Type B pancreatic cell (in vitro differentiated cells): Measurements from ENCODE around the gene MRPL3. TPM values are rescaled to one million over a fixed set of nuclear protein-coding genes. Genes with fewer than 3 reads are reported as not detected.

Source experiments
- DNase-seq: peaks from one replicate; pipeline ENCODE4 v3.0.0; 2021; ENCODE audit warnings: mixed read lengths; ENCODE audit not compliant: unreplicated experiment; ENCODE audit errors: extremely low spot score
- H3K27ac Mint-ChIP-seq: 2 replicates; pipeline ENCODE4 v1.8.0; 2021; ENCODE audit warnings: mild to moderate bottlenecking, mixed read lengths
- H3K27me3 Mint-ChIP-seq: 2 replicates; pipeline ENCODE4 v1.8.0; 2021; ENCODE audit warnings: mixed read lengths
- H3K36me3 Mint-ChIP-seq: 2 replicates; pipeline ENCODE4 v1.8.0; 2021; ENCODE audit warnings: mixed read lengths
- H3K4me1 Mint-ChIP-seq: one replicate; pipeline ENCODE4 v1.8.0; 2021; ENCODE audit warnings: mixed read lengths; ENCODE audit not compliant: unreplicated experiment
- H3K4me3 Mint-ChIP-seq: 2 replicates; pipeline ENCODE4 v1.8.0; 2021; ENCODE audit warnings: mild to moderate bottlenecking, mixed read lengths
- H3K9me3 Mint-ChIP-seq: 2 replicates; pipeline ENCODE4 v1.8.0; 2021; ENCODE audit warnings: mixed read lengths
- CTCF ChIP-seq: fragments of 200-600 bp; sonication (generic); conservative IDR thresholded peaks from 2 replicates; pipeline ENCODE4 v1.5.0; 2021; ENCODE audit warnings: antibody characterized with exemption, mild to moderate bottlenecking
- total RNA-seq: library from RNA; stranded (reverse); gene quantifications from 2 replicates; pipeline ENCODE4 v1.2.1, GENCODE V29; 2021; ENCODE audit warnings: low replicate concordance

The MRPL3 gene
- total RNA-seq, 1 donor from 2014 or later: 96.2 TPM

GRCh38 chr3:131480116-131480515 is 22.7 kb downstream of the MRPL3 start:
- no peaks in the 10 kb centered on the region for H3K4me1 Mint-ChIP-seq
- H3K36me3 Mint-ChIP-seq: peaks cover 18% of the 10 kb centered on the region
- TF ChIP-seq CTCF: no peak
- DNase-seq: no peak
- no peak overlapping the region for H3K4me3 Mint-ChIP-seq
- no peaks in the 10 kb centered on the region for H3K27me3 Mint-ChIP-seq
- H3K27ac Mint-ChIP-seq: no peak overlapping the region
- no peaks in the 10 kb centered on the region for H3K9me3 Mint-ChIP-seq

- peaks cover 34% of the 10 kb centered on the region for H3K36me3 Mint-ChIP-seq
- H3K4me3 Mint-ChIP-seq: no peak overlapping the region
- DNase-seq: no peak
- no peaks in the 10 kb centered on the region for H3K9me3 Mint-ChIP-seq
- TF ChIP-seq CTCF: no peak
- H3K4me1 Mint-ChIP-seq: no peaks in the 10 kb centered on the region
- H3K27me3 Mint-ChIP-seq: no peaks in the 10 kb centered on the region
- no peak overlapping the region for H3K27ac Mint-ChIP-seq
Measured at GRCh38 chr3:131477813-131478212, 25.0 kb downstream of the MRPL3 start.

- Mint-ChIP-seq H3K27me3 (no peaks in the 10 kb centered on the region), H3K9me3 (no peaks in the 10 kb centered on the region), H3K27ac (no peak overlapping the region), H3K4me1 (no peaks in the 10 kb centered on the region), H3K4me3 (no peak overlapping the region), H3K36me3 (peaks cover 39% of the 10 kb centered on the region)
- DNase-seq: no peak
- no peak for TF ChIP-seq CTCF
Measured at GRCh38 chr3:131474115-131474514, 28.7 kb downstream of the MRPL3 start.

GRCh38 chr3:131470377-131470776 is 32.4 kb downstream of the MRPL3 start:
- Mint-ChIP-seq H3K4me3 (no peak overlapping the region), H3K27me3 (no peaks in the 10 kb centered on the region), H3K36me3 (peaks cover 40% of the 10 kb centered on the region), H3K27ac (no peak overlapping the region), H3K9me3 (no peaks in the 10 kb centered on the region), H3K4me1 (no peaks in the 10 kb centered on the region)
- DNase-seq: no peak
- TF ChIP-seq CTCF: no peak

GRCh38 chr3:131458653-131459052 is 44.1 kb downstream of the MRPL3 start:
- Mint-ChIP-seq H3K27ac (no peak overlapping the region), H3K4me1 (peaks cover 6% of the 10 kb centered on the region), H3K27me3 (no peaks in the 10 kb centered on the region), H3K9me3 (no peaks in the 10 kb centered on the region), H3K4me3 (no peak overlapping the region), H3K36me3 (peaks cover 20% of the 10 kb centered on the region)
- no peak for TF ChIP-seq CTCF
- no peak for DNase-seq

GRCh38 chr3:131457220-131457619 is 45.6 kb downstream of the MRPL3 start:
- DNase-seq: no peak
- peaks cover 15% of the 10 kb centered on the region for H3K36me3 Mint-ChIP-seq
- no peak overlapping the region for H3K4me3 Mint-ChIP-seq
- H3K9me3 Mint-ChIP-seq: no peaks in the 10 kb centered on the region
- TF ChIP-seq CTCF: no peak
- H3K27ac Mint-ChIP-seq: no peak overlapping the region
- peaks cover 6% of the 10 kb centered on the region for H3K4me1 Mint-ChIP-seq
- H3K27me3 Mint-ChIP-seq: no peaks in the 10 kb centered on the region
